ENCODE data around the gene STARD7. TPM values are rescaled to one million over a fixed set of nuclear protein-coding genes. Genes with fewer than 3 reads are reported as not detected.

Gene STARD7
- total and polyA plus RNA-seq, 10 of the 15 experiments (the other 5 are each of a cell fraction or from before 2014, with no cell fraction given): 85.4 to 237 (median 153) TPM

DNA sequence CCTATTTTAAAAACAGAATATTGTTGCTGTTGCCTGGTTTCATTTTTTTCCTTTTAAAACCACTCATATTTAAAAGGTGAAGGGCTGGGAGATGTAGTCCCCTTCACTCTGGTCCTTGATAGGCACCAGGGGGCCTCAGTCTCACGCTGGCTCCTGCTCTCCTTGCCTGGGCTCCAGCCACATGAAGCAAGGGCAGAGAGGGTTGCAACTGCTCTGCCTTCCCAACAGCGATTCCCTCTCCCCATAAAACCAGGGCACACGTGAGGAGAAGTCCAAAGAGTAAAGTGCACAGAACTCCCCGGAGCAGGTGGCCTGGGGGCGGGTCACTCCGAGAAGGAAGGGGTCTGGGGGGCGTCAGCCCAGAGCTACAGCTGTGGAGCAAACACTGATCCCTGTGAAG, 44.4 kb upstream of the STARD7 start (continued):
- TF ChIP-seq, protein P1, sequence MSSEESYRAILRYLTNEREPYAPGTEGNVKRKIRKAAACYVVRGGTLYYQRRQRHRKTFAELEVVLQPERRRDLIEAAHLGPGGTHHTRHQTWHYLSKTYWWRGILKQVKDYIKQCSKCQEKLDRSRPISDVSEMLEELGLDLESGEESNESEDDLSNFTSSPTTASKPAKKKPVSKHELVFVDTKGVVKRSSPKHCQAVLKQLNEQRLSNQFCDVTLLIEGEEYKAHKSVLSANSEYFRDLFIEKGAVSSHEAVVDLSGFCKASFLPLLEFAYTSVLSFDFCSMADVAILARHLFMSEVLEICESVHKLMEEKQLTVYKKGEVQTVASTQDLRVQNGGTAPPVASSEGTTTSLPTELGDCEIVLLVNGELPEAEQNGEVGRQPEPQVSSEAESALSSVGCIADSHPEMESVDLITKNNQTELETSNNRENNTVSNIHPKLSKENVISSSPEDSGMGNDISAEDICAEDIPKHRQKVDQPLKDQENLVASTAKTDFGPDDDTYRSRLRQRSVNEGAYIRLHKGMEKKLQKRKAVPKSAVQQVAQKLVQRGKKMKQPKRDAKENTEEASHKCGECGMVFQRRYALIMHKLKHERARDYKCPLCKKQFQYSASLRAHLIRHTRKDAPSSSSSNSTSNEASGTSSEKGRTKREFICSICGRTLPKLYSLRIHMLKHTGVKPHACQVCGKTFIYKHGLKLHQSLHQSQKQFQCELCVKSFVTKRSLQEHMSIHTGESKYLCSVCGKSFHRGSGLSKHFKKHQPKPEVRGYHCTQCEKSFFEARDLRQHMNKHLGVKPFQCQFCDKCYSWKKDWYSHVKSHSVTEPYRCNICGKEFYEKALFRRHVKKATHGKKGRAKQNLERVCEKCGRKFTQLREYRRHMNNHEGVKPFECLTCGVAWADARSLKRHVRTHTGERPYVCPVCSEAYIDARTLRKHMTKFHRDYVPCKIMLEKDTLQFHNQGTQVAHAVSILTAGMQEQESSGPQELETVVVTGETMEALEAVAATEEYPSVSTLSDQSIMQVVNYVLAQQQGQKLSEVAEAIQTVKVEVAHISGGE (CRISPR knock-in tag; IDR thresholded peaks at IDR 0.05): no peak
- TF ChIP-seq, protein P2, sequence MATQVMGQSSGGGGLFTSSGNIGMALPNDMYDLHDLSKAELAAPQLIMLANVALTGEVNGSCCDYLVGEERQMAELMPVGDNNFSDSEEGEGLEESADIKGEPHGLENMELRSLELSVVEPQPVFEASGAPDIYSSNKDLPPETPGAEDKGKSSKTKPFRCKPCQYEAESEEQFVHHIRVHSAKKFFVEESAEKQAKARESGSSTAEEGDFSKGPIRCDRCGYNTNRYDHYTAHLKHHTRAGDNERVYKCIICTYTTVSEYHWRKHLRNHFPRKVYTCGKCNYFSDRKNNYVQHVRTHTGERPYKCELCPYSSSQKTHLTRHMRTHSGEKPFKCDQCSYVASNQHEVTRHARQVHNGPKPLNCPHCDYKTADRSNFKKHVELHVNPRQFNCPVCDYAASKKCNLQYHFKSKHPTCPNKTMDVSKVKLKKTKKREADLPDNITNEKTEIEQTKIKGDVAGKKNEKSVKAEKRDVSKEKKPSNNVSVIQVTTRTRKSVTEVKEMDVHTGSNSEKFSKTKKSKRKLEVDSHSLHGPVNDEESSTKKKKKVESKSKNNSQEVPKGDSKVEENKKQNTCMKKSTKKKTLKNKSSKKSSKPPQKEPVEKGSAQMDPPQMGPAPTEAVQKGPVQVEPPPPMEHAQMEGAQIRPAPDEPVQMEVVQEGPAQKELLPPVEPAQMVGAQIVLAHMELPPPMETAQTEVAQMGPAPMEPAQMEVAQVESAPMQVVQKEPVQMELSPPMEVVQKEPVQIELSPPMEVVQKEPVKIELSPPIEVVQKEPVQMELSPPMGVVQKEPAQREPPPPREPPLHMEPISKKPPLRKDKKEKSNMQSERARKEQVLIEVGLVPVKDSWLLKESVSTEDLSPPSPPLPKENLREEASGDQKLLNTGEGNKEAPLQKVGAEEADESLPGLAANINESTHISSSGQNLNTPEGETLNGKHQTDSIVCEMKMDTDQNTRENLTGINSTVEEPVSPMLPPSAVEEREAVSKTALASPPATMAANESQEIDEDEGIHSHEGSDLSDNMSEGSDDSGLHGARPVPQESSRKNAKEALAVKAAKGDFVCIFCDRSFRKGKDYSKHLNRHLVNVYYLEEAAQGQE (IDR thresholded peaks at IDR 0.05; ENCODE audit: low read depth, low read length): no peak
- TF ChIP-seq PAX8 (IDR thresholded peaks at IDR 0.05): no peak
- TF ChIP-seq, protein P3, sequence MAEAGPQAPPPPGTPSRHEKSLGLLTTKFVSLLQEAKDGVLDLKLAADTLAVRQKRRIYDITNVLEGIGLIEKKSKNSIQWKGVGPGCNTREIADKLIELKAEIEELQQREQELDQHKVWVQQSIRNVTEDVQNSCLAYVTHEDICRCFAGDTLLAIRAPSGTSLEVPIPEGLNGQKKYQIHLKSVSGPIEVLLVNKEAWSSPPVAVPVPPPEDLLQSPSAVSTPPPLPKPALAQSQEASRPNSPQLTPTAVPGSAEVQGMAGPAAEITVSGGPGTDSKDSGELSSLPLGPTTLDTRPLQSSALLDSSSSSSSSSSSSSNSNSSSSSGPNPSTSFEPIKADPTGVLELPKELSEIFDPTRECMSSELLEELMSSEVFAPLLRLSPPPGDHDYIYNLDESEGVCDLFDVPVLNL (IDR thresholded peaks at IDR 0.05; ENCODE audit: low read depth, low read length): no peak
- TF ChIP-seq, protein P4, sequence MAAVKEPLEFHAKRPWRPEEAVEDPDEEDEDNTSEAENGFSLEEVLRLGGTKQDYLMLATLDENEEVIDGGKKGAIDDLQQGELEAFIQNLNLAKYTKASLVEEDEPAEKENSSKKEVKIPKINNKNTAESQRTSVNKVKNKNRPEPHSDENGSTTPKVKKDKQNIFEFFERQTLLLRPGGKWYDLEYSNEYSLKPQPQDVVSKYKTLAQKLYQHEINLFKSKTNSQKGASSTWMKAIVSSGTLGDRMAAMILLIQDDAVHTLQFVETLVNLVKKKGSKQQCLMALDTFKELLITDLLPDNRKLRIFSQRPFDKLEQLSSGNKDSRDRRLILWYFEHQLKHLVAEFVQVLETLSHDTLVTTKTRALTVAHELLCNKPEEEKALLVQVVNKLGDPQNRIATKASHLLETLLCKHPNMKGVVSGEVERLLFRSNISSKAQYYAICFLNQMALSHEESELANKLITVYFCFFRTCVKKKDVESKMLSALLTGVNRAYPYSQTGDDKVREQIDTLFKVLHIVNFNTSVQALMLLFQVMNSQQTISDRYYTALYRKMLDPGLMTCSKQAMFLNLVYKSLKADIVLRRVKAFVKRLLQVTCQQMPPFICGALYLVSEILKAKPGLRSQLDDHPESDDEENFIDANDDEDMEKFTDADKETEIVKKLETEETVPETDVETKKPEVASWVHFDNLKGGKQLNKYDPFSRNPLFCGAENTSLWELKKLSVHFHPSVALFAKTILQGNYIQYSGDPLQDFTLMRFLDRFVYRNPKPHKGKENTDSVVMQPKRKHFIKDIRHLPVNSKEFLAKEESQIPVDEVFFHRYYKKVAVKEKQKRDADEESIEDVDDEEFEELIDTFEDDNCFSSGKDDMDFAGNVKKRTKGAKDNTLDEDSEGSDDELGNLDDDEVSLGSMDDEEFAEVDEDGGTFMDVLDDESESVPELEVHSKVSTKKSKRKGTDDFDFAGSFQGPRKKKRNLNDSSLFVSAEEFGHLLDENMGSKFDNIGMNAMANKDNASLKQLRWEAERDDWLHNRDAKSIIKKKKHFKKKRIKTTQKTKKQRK (IDR thresholded peaks at IDR 0.05; ENCODE audit: low read depth, low read length): no peak

All from GM12878 (cell line).